ENCODE results near the gene THAP7.

THAP7 gene

DNA sequence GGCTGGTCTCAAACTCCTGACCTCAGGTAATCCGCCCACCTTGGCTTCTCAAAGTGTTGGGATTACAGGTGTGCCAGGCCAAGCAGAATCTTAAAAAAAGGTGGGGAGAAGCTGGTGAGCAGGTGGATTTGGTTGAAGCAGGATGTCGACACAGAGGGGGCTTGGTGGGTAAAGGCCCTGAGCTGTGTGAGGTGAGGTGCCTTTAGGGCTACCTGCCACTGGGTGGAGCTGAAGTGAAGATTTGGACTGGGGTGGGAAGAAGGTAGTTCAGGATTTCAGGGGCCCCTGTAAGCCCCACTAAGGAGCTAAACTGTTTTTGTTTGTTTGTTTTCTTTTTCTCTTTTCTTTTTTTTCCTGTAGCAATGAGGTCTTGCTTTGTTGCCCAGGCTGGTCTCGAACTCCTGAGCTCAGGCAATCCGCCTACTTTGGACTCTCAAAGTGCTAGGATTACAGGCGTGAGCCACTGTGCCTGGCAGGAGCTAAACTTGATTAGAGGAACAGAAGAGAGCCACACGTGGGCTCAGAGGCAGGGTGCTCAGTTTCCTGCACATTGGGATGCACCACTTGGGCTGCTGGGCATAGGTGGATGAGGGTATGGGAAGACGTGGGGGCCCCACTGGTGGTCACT is 19.0 kb upstream of the THAP7 start:
- DNase-seq, result no peak
- peak; percentile 15 for TF ChIP-seq CTCF (IDR thresholded peaks at IDR 0.05)
- Mint-ChIP-seq H3K27me3 (ENCODE audit: low read depth, poor library complexity) (peaks cover 11% of the 10 kb centered on the region), H3K27ac (no peak overlapping the region), H3K4me1 (peaks cover 41% of the 10 kb centered on the region), H3K9me3 (peaks cover 4% of the 10 kb centered on the region), H3K4me3 (no peak overlapping the region), H3K36me3 (ENCODE audit: low read depth) (no peaks in the 10 kb centered on the region)

DNA sequence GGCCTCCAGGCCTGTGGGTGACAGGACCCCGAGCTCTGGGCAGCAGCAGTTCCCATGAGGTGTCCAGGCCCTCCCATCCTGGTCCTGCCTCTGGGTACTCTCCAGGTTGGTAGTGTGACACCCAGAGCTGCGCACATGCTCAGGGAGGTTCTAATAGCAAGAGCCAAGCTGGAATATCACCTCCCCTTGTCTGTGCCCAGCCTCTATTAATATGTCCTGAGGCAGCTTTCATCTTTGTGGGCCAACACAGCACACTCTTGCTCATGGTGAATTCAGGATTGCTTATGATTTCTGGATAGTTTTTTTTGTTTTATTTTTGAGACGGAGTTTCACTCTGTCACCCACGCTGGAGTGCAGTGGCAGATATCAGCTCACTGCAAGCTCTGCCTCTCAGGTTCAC is 16.4 kb upstream of the THAP7 start:
- Mint-ChIP-seq H3K36me3 (ENCODE audit: low read depth) (no peaks in the 10 kb centered on the region), H3K27me3 (ENCODE audit: low read depth, poor library complexity) (peaks cover 11% of the 10 kb centered on the region), H3K4me1 (peaks cover 62% of the 10 kb centered on the region), H3K4me3 (no peak overlapping the region), H3K27ac (peak overlapping the region; percentile 39), H3K9me3 (peaks cover 4% of the 10 kb centered on the region)
- DNase-seq, result no peak
- TF ChIP-seq CTCF (IDR thresholded peaks at IDR 0.05), result no peak

GRCh38 chr22:21016644-21017420 is 14.9 kb upstream of the THAP7 start:
- Mint-ChIP-seq H3K4me3 (peak overlapping the region; percentile 67), H3K36me3 (ENCODE audit: low read depth) (no peaks in the 10 kb centered on the region)

DNA sequence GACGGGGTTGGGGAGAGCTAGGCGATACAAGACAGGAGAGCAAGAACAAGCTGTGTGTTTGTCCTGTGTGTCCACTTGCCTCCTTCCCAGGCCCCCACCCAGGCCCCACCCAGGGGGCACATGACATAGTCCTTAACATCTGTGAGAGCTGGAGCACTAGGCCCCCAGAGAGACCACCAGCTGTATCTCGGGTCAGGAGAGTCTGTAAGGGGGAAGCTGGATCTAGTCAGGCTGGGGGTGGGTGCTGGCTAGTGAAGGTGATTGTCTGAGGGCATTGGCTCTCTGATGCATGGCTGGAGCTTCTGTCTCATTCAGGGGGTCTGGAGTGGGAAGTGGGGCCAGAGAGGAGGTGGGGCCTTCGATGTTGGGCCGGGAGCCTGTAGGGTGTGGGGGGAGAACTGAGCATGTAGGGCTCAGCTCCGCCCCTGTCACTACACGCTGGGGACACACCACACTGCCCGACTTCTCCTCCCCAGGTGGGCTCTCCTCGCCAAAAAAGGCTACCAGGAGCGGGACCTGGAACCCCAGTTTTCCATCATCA is 13.6 kb upstream of the THAP7 start:
- DNase-seq, result no peak
- H3K27me3 Mint-ChIP-seq (ENCODE audit: low read depth, poor library complexity), result peaks cover 11% of the 10 kb centered on the region
- H3K4me3 Mint-ChIP-seq, result peak overlapping the region; percentile 90
- no peaks in the 10 kb centered on the region for H3K36me3 Mint-ChIP-seq (ENCODE audit: low read depth)
- peak overlapping the region; percentile 100 for H3K27ac Mint-ChIP-seq
- peaks cover 4% of the 10 kb centered on the region for H3K9me3 Mint-ChIP-seq
- TF ChIP-seq CTCF (IDR thresholded peaks at IDR 0.05), result no peak
- peaks cover 75% of the 10 kb centered on the region for H3K4me1 Mint-ChIP-seq

More at GRCh38 chr22:21016644-21017420, 14.9 kb upstream of the THAP7 start:
- TF ChIP-seq CTCF (IDR thresholded peaks at IDR 0.05), result no peak
- DNase-seq, result no peak
- H3K27ac Mint-ChIP-seq, result peak overlapping the region; percentile 80
- H3K9me3 Mint-ChIP-seq, result peaks cover 4% of the 10 kb centered on the region
- H3K4me1 Mint-ChIP-seq, result peaks cover 77% of the 10 kb centered on the region
- peaks cover 11% of the 10 kb centered on the region for H3K27me3 Mint-ChIP-seq (ENCODE audit: low read depth, poor library complexity)

GRCh38 chr22:21014726-21015465 is 13.0 kb upstream of the THAP7 start, which contains the start of gene P2RX6:
Gene P2RX6 (plus strand): TSS chr22:21015165. CDS start chr22:21015175, 10 bp downstream.
- no peak for TF ChIP-seq CTCF (IDR thresholded peaks at IDR 0.05)
- H3K27me3 Mint-ChIP-seq (ENCODE audit: low read depth, poor library complexity), result peaks cover 14% of the 10 kb centered on the region
- peak within 1 kb of the TSS; percentile 100 for H3K27ac Mint-ChIP-seq
- peaks cover 70% of the 10 kb centered on the region for H3K4me1 Mint-ChIP-seq
- peak; percentile 62 for DNase-seq
- H3K36me3 Mint-ChIP-seq (ENCODE audit: low read depth), result no peaks in the 10 kb centered on the region
- H3K4me3 Mint-ChIP-seq, result peak within 1 kb of the TSS; percentile 90
- no peaks in the 10 kb centered on the region for H3K9me3 Mint-ChIP-seq
